ENCODE results near the gene ARHGAP42. TPM values are rescaled to one million over a fixed set of nuclear protein-coding genes. Genes with fewer than 3 reads are reported as not detected.

The ARHGAP42 gene
- total and polyA plus RNA-seq, 10 donors: 3.5 to 31.0 (median 19.6) TPM

DNA sequence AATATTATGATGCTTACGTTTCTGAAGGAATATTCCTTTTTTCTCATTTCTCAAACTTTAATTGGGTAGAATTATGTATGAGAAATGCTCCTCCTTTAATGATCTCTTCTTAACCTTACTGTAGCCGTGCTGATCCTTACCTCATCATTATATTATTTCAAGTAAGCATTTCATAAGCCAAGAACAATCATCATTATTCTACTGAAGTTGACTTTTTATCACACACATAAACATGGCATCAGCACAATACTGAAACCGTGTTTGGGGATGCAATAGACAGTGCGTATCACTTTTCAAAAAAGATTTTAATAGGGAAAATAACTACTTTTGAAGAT lies 162.8 kb downstream of the ARHGAP42 start:
- intact Hi-C loops (cut with DNase I; ENCODE audit: low total_unique reads): loop anchor here (10.0 kb wide), 2 partner anchors 75 to 165 kb away; partner anchors contain the start of gene ARHGAP42

DNA sequence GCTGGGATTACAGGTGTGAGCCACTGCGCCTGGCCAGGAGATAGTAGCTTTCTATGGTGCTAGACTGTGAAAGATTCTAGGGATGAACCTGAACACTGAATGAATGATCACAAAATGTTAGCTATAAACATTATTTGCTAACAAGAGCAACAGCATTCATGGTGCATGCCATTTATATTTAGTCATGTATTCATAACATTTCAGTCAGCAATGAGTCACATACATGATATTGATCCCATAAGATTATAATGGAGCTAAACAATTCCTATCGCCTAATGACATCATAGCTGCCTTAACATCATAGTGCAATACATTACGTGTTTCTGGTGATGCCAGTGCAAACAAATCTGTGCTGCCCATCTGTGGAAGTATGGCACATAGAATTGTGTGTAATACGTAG lies 164.1 kb downstream of the ARHGAP42 start:
- H3K4me3 ChIP-seq: no peak overlapping the region
- 87 to 97% (median 95%) methylated on average over 4 of the region's 4 CpGs for WGBS, 5 donors
- TF ChIP-seq POLR2A (IDR thresholded peaks at IDR 0.05) (no peak), POLR2AphosphoS5 (IDR thresholded peaks at IDR 0.05) (no peak)
- TF ChIP-seq, protein P1, sequence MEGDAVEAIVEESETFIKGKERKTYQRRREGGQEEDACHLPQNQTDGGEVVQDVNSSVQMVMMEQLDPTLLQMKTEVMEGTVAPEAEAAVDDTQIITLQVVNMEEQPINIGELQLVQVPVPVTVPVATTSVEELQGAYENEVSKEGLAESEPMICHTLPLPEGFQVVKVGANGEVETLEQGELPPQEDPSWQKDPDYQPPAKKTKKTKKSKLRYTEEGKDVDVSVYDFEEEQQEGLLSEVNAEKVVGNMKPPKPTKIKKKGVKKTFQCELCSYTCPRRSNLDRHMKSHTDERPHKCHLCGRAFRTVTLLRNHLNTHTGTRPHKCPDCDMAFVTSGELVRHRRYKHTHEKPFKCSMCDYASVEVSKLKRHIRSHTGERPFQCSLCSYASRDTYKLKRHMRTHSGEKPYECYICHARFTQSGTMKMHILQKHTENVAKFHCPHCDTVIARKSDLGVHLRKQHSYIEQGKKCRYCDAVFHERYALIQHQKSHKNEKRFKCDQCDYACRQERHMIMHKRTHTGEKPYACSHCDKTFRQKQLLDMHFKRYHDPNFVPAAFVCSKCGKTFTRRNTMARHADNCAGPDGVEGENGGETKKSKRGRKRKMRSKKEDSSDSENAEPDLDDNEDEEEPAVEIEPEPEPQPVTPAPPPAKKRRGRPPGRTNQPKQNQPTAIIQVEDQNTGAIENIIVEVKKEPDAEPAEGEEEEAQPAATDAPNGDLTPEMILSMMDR (IDR thresholded peaks at IDR 0.05 in 8 of 11, conservative IDR thresholded peaks at IDR 0.05 in 3 of 11): no peak
- H3K9me3 ChIP-seq: no peaks in the 10 kb centered on the region
- DNase-seq: no peak
- no peaks in the 10 kb centered on the region for H3K27me3 ChIP-seq (replicated peaks in 1 of 7)
- intact Hi-C loops (cut with DNase I; ENCODE audit: low total_unique reads): loop anchor here (10.0 kb wide), 2 partner anchors 74 to 166 kb away; partner anchors contain the start of gene ARHGAP42
- peaks cover 0 to 9% (median 0%) of the 10 kb centered on the region in 6 donors for H3K4me1 ChIP-seq
- no peak overlapping the region for H3K27ac ChIP-seq
- H3K36me3 ChIP-seq: no peaks in the 10 kb centered on the region

More for the DNA sequence above, 162.8 kb downstream of the ARHGAP42 start:
- no peak overlapping the region for H3K4me3 ChIP-seq
- TF ChIP-seq POLR2AphosphoS5 (IDR thresholded peaks at IDR 0.05) (no peak), POLR2A (IDR thresholded peaks at IDR 0.05) (no peak)
- WGBS, 5 donors: 67 to 81% (median 70%) methylated on average over 4 of the region's 4 CpGs
- no peaks in the 10 kb centered on the region for H3K4me1 ChIP-seq
- no peak for DNase-seq
- H3K27me3 ChIP-seq (replicated peaks in 1 of 7): no peaks in the 10 kb centered on the region
- H3K36me3 ChIP-seq: no peaks in the 10 kb centered on the region
- no peak overlapping the region for H3K27ac ChIP-seq
- H3K9me3 ChIP-seq: no peaks in the 10 kb centered on the region

DNA sequence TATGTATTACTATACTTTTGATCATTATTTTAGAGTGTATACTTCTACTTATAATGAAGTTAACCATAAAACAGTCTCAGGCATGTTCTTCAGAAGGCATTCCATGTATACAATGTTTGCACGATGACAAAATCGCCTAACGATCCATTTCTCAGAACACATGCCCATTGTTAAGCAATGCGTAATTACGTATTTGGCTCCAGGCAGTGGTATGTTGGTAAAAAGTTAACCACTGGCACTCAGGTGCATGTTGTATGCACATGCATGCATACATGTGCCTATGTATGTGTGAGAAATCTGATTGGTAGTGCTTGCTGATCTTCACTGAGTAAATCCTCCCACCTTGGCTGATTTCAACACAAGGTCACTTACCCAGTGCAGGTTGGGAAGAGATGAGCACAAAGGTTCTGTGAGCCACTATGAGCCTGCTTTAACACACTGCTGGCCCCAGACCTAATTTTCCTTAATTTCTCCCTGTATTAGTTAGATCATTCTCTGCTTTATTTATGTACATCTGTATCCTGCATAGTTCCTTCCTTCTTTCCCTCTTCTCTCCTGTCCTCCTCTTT lies 164.6 kb downstream of the ARHGAP42 start:
- Histone ChIP-seq H3K27ac (no peak overlapping the region), H3K9me3 (no peaks in the 10 kb centered on the region), H3K36me3 (no peaks in the 10 kb centered on the region), H3K27me3 (replicated peaks in 1 of 7) (no peaks in the 10 kb centered on the region), H3K4me1 (peaks cover 0 to 9% (median 0%) of the 10 kb centered on the region in 6 donors), H3K4me3 (no peak overlapping the region)
- intact Hi-C loops (cut with DNase I; ENCODE audit: low total_unique reads): loop anchor here (10.0 kb wide), 2 partner anchors 73 to 167 kb away; partner anchors contain the start of gene ARHGAP42
- 92 to 98% (median 95%) methylated on average over 5 of the region's 5 CpGs for WGBS, 5 donors
- DNase-seq: no peak
- TF ChIP-seq POLR2AphosphoS5 (IDR thresholded peaks at IDR 0.05): no peak
- no peak for TF ChIP-seq POLR2A (IDR thresholded peaks at IDR 0.05)
- TF ChIP-seq, protein P1 (IDR thresholded peaks at IDR 0.05 in 8 of 11, conservative IDR thresholded peaks at IDR 0.05 in 3 of 11): no peak

DNA sequence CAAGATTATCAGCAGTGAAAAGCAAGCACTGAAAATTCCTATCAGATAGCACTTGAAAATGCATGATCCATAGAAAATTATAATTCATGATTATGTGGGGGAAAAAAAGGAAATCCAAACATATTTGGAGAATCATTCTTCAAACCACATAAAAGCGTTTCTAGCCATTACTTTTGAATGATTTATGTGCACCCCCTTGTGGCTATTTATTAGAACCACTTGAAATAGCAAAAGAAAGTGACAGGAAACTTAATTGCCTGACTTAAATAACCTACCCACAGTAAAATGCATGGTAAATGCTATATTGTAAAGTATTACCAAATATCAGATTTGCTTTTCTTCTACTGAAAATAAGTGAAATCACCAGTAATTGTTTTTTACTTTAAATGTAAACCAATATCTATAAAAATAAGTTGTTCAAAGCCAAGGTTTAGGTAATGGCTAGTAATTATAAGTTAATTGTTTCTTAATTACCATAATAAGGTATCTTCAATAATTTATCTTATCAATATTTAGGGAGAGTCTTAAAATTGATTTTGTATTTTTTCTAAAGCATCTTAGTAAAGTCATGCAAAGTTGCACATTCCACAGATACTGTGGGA lies 168.5 kb downstream of the ARHGAP42 start:
- Histone ChIP-seq H3K4me3 (no peak overlapping the region), H3K4me1 (peaks cover 0 to 9% (median 0%) of the 10 kb centered on the region in 6 donors), H3K27ac (no peak overlapping the region), H3K36me3 (no peaks in the 10 kb centered on the region), H3K9me3 (no peaks in the 10 kb centered on the region), H3K27me3 (replicated peaks in 1 of 7) (no peaks in the 10 kb centered on the region)
- 0 to 3% (median 2%) methylated on average over 1 of the region's 1 CpG for WGBS, 5 donors
- DNase-seq: no peak
- intact Hi-C loops (cut with DNase I; ENCODE audit: low total_unique reads): loop anchor here (5.0 to 10.0 kb wide), 3 partner anchors 69 to 283 kb away; partner anchors contain the start of gene ARHGAP42
- TF ChIP-seq POLR2AphosphoS5 (IDR thresholded peaks at IDR 0.05) (no peak), POLR2A (IDR thresholded peaks at IDR 0.05) (no peak)
- TF ChIP-seq, protein P1 (IDR thresholded peaks at IDR 0.05 in 8 of 11, conservative IDR thresholded peaks at IDR 0.05 in 3 of 11): peak; percentile 26 to 72 (median 63)

All from spleen (tissue), 11 donors.